DMS53 treated with DMSO at 0.1 percent for 48 hours (cell line): ENCODE measurements around the gene ASPG.

Source experiments
- DNase-seq: peaks from one replicate; lab custom pipeline; 2025; ENCODE audit not compliant: unreplicated experiment; lab: John Stamatoyannopoulos, UW

Gene ASPG

GRCh38 chr14:104105071-104105821 lies 19.7 kb downstream of the ASPG start:
- DNase-seq: no peak

GRCh38 chr14:104105822-104106470 lies 20.4 kb downstream of the ASPG start:
- DNase-seq: no peak

DNA sequence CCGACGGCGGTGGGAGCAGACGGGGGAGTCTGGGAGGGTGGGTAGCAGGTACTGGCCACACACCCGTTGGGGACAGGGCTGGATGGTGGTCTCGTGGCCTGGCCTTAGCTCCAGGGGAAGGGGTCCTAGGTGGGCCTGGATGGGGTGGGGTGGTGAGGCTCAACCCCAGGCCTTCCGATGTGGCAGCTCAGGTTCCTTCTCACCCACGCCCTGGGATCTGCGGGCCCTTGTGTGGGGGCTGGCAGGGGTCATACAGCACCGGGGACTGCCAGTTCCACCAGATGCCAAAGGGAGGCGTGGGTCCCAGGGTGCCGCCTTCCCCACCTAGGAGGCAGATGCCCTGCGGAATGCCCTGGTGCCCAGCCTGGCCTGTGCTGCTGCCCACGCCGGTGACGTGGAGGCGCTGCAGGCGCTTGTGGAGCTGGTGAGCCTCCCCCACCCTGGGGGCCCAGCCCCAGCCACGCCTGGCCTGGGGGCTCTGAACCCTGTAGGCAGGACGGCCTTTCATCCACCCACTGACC lies 21.0 kb downstream of the ASPG start:
- DNase-seq: no peak

- DNase-seq: no peak
Observed at GRCh38 chr14:104107101-104107581, 21.6 kb downstream of the ASPG start.

DNA sequence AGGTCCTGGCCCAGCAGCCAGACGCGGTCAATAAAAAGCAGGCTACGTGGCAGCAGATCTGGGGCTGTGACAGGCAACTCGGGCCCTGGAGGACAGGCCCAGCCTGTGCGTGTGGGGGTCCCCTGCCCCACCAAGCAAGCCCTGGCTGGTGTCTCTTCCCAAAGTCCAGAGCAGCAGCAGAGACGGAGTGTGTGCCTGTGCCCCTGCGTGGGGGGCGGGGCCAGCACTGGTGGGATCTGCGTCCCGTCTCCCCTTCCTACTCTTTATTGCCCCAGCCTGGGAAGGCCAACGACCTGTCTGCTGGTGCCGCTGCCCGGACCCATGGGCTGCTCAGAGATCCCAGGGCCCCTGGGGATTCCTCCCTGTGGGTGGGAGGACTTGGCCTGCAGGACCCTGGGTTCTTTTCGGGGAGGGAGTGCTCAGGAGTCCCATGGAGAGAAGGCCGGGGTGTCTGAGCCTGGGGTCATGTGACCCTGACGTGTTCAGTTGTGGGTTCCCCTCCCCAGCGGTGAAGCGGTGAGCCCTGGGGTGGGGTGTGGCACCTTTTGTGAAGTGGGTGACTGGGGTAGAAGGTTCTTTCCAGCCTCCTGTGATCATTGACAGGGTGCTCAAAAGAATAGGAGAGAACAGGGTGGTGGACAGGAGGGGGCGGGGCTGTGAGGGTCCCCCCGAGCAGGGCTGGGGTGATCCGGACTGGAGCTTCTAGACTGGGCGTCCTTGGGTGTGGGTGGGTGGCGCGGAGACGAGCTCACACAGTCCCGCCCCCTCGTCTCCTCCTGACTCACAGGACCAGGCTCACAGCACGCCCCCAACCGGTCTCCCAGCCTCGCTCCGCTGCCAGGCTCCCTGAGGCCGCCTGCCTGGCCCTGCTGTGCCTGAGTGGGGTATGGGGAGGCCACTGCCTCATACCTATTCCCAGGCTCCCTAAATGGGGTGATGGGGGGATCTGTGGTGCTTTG lies 22.4 kb downstream of the ASPG start:
- DNase-seq: no peak

DNA sequence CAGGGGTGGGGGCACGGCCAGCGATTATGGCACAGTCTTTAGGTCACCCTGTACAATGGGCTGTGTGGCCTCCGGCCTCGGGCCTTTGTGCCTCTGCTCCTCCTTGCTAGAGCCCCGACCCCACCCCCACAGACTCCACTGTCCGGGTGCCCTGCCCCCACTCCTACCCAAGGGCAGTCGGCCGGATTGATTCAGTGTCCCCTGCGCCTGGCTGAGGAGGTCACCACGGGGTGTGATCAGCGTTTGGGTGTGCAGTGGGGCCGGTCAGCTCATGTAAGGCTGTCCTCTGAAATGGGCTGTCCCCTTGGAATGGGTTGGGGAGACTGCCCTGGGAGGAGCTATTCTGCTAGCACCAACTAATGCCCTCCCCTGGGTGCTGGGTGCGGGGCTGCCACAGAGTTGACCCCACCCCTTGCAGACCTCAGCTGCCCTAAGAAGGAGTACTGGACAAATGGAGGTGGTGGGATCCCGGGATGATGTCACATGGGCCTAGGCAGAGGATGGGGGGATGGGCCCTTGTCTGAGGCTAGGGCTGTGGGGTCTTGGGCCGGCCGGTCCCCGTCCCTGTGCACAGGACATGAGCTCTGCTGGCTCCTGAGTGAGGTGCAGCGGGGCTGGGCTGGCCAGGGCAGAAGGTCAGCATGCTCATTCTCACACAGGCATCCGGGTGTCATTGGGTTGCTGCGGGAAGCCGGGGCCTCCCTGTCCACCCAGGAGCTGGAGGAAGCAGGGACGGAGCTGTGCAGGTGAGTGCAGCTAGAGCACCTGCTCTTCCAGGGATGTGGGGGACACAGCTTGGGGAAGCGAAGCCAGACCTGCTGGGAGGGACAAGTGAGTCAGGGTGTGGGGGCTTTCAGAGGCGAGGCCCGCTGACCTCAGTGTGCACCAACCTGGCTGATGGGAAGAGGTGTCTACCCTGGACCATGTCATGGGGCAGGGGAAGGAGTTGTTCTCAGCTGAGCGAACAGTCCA lies 23.4 kb downstream of the ASPG start:
- no peak for DNase-seq

GRCh38 chr14:104109731-104110361 lies 24.3 kb downstream of the ASPG start:
- DNase-seq: no peak

DNA sequence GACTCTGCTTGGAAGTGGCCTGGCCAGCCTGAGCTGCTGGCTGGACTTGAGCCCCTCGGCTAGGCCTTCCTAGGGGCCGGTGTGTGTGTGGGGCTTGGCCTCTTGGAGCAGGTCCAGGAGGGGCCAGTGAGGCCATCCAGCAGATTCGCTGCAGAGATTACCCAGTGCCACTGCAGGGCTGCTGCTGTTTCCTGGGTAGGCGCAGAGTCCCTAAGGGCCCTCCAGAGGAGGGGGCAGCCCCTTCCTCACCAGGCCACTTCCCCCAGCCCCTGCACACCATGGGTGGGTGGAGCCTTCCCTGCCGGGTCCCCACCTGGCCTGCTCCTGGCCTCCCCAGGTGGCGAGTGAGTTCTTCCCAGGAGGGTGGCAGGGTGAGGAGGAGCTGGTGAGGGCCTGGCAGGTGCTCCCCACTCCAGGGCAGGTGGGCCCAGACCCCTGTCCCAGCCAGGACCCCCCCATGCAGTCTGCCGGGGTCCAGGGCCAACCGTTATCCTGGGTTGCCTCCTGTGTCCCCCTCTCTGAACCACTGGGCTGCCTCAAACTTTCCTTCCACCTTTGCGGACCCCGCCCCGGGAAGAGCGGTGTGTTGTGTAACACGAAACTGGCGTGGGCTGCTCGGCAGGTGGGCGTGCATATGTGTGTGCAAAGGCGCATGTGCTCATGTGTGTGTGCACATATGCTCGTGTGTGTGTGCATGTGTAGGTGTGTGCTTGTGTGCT lies 25.1 kb downstream of the ASPG start:
- DNase-seq: no peak

GRCh38 chr14:104111301-104112112 lies 26.0 kb downstream of the ASPG start:
- no peak for DNase-seq

DNA sequence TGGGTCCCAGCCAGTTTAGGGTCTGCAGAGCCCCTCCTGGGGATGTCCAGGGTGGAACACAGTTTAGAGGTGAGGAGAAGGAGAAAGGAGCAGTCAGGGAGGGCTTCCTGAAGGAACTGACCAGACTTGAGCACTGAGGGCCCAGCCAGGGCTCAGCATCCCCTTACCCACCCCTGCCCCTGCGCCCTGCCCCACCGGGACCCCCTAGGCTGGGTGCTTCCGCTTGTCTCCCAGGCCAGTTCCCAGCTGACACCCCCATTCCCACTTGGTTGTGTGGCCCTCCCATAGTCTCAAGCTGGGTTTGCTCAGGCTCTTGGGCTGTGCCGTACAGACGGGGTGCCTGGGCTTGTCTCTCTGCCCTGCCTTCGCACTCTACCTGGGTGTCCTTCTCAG lies 26.6 kb downstream of the ASPG start:
- no peak for DNase-seq

- no peak for DNase-seq
Observed at GRCh38 chr14:104112609-104113571, 27.4 kb downstream of the ASPG start.

DNA sequence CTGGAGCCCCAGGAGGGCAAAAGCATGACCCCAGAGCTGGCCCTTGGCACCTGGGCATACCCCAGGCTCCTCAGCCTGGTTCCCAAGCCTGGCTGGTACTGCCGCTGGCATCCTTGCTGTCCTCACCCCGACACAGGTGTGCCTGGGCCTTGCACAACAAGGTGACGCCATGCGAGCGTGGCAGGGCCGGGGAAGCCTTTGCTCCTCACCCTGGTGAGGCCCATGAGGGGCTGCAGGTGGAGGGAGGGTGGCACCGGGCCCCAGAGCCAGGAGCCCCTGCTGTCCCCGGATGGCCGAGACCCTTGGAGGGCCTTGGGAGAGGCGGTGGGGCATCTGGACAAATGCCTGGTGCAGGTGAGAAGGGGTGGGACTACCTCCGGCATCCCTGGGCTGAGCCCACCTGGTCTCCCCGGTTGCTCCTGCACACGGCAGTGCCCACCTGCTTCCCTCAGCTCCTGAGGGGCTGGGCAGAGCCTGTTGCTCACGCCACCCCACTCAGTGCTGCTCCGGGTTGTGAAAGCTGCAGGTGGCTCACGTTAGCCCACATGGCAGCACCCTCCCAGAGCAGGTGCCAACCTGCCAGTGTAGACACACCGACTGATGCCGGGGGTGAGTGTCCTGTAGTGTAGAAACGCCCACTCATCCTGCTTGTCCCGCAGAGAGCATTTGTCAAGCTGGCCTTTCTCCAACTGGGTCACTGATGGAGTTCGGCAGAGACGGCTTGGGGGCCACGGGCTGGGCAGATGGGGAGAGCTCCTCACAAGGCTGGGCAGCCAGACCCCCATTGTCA lies 28.3 kb downstream of the ASPG start:
- no peak for DNase-seq

DNA sequence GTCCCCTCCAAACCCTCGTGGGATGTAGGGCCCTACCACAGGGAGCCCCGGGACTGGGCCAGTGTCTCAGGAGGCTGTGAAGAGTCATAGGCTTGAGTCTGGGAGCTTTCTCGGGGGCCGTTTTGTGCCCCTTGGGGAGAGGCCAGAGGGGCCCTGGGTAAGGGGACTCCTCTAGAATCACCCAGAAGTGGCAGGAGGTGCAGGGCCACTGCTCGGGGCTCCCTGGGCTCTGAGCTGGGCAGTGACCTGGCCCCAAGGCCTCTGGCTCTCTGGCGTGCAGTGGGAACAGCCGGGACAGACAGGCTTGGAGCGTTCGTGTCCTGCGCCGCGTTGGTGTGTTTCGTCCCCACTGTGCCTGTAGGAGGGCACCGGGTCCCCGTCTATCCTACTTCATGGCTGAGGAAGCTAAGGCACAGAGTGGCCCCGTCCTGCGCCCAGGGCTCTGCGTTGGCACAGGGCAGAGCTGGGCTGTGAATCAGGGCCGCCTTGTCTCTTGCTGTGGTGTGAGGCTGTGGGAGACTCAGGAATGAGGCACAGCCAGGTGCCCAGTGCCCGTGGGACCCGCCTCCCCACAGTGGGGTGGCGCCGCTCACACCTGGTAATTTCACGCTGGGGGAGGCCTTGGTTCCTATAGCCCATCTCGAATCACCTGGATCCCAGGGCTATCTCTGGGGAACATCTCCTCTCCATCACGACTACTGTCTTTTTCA lies 29.1 kb downstream of the ASPG start:
- no peak for DNase-seq

GRCh38 chr14:104115131-104115600 lies 29.7 kb downstream of the ASPG start:
- no peak for DNase-seq

- DNase-seq: no peak
Observed at GRCh38 chr14:104115691-104116287, 30.3 kb downstream of the ASPG start.
